B cell (primary cell): Measurements from ENCODE around the gene LRBA.

ENCODE experiments used
- CTCF ChIP-seq: fragments of 200-600 bp; IDR thresholded peaks from one replicate; pipeline ENCODE4 v1.8.0; 2022; ENCODE audit warnings: antibody characterized with exemption, mild to moderate bottlenecking
- EZH2 ChIP-seq: IDR thresholded peaks from 2 replicates; pipeline ENCODE4 v1.6.1; 2012; ENCODE audit warnings: borderline replicate concordance, low read depth, mild to moderate bottlenecking, moderate library complexity, low read length; ENCODE audit not compliant: insufficient read depth, poor library complexity, severe bottlenecking

GRCh38 chr4:150584111-150584915, 430.8 kb downstream of the LRBA start:
- TF ChIP-seq CTCF (no peak), EZH2 (no peak)
